Activated CD4-positive, CD25-positive, alpha-beta regulatory T cell treated with anti-CD3 and anti-CD28 coated beads, Interleukin-2, amount 50 U/mL, for 72 hours (primary cell): ENCODE measurements around the gene DUSP2.
A peak's percentile ranks its signal among the peaks of the same experiment; 100 is the strongest.
"Not testable (repeated sequence)": the region's sequence is repeated elsewhere in the genome, so short reads cannot be mapped to it uniquely, and the experiment has no call there.

Experiments used
- DNase-seq: peaks from one replicate; pipeline ENCODE4 v3.0.0; 2021

DUSP2 gene

DNA sequence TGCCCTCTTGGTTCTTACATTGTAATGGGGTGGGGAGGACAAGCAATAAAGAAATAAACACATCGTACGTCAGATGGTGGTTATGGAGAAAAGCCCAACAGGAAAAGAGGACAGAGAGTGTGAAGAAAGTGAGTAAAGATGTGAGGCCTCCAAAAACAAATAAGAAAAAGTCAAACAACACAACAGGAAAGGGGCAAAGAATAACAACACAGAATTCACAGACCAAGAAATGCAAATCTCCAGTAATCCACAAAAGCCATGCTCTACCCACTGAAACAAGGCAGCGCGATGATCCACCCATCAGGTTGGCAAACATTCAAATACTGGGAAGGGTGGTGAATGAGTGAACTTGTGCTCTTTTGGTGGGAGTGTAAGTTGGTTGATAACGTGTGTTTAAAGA lies 16.7 kb upstream of the DUSP2 start:
- DNase-seq, result no peak

DNA sequence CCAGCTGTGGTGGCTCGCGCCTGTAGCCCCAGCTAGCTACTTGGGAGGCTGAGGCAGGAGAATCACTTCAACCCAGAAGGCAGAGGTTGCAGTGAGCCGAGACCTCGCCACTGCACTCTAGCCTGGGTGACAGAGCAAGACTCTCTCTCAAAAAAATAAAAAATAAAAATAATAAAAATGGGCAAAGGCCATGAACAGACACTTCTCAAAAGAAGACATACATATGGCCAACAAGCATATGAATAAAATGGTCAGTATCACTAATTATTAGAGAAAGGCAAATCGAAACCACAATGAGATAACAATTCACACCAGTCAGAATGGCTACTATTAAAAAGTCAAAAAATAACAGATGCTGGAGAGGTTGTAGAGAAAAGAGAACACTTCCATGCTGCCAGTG lies 15.1 kb upstream of the DUSP2 start:
- DNase-seq, result not testable (repeated sequence)

DNA sequence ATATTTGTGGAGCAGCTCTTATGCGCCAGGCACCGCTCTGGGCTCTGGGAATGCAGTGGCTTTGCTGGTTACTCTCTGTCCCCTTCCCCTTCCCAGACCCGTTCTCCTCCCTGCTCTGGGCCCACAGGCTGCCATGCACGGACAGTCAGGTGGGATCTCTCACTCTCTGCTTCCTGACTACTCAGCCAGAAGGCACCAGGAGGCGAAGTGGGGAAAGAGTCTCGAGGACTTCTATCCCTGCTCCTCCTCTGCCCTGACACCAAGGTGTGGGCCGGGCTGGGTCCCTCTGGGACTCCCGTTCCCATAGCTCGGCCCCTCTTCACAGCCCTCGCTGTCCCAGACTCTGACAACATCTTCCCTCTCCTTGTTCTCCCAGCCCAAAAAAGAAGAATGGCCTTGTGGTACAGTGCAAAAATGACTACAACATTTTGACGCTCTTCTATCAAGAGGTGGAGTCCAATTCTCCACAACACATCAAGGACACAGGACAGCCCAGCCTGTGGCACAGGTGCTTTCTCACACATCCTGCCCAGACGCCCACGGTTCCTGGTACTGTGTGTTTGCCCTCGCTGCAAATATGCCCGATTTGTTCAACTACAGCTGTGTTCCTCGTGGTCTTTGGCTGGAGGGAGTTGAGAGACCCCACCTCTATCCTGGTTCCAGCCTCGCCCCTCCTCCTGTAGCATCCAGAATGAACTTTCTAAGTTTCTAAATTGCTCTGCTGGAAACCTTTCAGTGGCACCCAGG lies 14.0 kb upstream of the DUSP2 start:
- no peak for DNase-seq

DNA sequence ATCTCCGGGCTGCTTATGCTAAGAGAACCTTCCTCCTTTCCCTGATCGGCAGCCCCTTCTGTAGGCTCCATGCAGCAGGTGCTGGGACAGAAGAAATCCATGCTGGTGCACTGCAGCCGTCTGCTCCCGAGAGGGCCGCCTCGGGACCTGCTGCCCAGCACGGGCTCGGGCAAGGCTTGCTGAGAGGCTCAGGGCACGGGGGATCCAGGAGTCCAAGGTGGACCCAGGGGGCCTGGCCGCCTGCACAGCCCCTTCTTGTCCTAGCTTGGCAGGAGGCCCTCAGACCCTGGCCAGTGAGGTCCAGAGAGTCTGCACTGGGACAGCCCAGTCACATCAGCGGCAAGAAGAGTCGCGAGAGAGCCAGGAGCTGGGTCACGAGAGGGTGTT lies 13.3 kb upstream of the DUSP2 start:
- DNase-seq, result no peak

DNA sequence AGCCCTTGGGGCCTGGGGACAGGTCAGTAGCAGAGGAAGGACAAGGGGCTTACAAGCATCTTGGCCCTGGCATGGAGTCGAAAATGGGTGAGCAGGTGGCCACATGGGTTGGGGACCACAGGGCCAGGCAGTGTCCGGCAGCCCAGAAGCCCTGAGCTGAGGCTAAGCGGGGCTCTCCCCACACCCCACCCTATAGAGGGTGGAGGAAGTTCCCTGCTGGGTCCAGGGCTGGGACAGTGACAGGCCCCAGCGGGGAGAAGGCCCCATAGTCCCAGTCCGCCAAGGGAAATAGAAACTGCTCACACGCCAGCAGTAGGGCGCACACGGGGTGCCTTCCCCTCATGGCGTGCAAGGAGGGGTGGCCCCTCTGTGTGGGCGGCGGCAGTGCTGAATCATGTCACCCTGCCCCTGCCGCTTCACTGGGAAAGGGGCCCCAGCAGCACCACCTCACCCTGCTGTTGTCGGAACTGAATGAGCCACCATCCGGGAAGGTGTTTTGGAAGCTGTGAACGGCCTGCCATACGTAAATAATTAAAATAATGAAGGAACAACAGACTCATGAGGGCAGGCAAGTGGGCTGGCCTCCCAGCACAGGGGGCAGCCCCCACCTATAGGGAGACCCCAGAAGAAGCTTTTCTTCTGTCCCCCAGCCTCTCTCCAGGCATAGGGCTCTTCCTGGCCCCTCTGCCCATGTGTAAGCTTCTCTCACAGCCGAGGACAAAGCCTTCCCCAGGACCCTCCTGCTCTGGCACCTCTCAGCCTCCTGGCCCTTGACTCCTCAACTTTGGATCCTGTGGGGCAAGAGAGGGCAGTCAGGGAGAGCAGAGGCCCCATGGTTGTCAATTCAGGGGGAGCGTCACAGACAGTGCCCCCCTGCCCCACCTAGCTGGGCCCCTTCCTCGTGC lies 12.7 kb upstream of the DUSP2 start:
- peak; percentile 88 for DNase-seq

DNA sequence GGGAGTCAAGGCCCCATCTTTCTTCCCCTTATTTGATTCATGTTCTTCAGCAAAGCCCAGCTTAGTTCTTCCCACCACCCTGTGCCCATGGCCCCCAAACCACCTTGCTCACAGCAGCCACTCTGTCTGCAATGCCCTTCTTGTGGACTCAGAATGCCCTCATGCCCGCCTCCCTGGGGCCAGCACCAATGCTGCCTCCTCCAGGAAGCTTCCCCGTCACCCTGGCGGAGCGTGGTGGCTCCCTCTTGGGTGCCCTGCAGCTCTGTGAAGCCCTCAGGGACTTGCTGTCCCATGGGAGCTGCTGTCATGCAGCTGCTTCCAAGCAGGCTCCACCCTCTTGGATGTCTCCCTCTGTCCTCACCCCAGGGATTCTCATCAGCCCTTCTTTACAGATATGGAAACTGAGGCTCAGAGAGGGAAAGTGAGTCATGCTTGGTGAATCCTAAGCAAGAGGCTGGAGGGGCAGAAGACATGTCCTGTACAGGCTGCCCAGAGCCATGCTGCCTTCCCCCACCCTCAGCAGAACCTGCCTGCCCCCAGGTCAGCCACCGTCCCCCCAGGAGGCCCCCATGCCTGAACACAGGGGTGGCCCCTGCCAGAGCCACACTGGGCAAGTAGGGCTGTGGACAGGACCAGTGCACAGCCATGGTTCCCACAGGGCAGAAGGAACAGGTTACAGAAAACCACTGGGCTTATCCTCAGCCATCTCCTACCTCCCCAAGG lies 11.8 kb upstream of the DUSP2 start:
- DNase-seq, result no peak

DNA sequence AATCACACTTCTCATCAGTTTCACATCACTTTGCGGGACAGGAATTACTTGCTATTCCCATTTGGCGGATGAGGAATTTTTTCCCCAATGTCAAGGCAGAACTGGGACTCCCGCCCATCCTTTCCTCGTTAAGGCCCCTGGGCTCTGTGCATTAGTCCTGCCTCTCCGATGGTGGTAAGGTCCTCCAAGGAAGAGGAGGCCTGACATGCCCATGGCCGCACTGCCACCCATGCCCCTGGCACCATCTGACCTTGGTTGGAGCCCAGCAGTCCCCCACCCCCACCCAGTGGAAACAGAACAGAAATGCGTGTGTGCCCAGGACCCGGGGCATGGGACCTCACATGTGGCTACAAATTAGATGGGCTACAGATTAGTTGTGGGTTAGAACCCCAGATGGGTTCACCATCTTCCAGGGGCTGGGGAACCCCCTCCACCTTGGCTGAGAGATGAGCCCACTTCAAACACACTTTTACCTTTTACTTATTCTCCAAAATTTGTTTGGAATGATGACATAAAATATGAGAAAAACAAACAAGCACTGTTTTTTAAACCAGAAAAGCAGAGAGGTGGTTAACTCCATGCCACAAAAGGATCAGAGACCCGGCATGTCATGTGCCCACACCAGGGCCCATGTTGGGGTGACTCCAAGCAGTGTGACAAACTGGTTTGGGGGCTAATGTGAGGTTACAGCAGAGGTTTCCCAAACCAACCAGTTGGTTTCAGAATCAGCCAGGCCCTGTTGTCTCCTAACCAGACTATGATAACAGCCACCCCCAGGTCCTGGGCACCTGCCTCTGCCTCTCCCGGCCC lies 11.0 kb upstream of the DUSP2 start:
- DNase-seq, result peak; percentile 53

DNA sequence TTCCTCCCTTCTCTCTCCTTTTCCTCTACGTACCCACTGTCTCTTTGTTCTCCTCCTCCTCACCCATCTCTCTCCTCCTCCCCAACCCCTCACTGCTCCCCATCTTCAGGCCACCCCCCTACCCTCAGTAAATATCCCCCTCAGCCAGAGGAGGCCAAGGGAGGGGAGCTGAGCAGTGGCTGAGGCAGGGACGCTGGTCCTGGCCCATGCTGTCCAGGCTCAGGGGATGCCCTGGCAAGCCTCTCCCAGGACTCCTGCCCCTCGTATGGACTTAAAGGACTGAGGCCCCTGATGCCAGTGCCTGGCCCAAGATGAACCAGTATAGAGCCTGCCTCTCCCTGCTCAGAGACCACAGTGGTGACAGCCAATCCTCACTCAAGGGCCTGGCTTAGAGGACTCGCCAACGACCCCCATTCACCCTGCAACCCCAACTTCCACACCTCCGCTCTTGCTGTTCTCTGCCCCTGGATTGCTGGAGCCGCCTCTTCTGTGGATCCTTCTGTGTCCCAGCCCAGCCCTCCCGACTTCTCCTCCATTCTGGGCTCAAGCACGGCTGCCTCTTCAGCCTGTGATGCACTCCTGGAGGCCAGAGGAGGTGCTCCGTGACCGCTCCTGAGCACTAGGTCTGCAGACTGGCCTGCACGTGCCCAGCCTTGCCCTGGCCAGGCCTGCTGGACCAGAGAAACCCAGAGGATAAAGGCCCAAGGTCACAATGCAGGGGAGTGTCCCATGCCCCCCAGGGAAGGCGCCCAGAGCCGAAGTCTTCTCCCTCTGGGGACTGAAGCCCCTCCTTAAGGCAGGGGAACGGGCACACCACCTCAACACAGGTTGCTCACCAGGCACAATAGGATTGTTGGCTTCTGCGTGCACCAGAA lies 9.5 kb upstream of the DUSP2 start:
- DNase-seq, result no peak

DNA sequence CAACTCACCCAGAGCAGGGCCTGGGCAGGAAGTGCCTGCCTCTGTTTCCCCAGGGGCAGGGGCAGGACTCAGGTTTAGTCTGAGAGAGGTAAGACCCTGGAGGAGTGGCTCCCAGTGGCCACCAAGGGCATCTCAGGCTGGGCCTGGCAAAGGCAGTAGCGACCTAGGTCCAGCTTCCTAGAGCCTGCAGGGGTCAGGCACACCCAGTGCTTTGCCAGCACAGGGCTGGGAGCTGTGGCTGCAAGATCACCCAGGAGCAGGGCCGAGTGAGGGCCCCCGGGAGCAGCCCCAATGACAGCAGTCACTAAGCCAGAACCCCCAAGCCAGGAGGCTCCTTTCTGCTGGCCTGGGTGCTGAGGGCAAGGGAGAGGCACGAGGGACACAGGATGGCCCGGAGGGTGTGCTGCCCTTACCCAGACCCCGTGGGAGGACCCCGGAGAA lies 8.8 kb upstream of the DUSP2 start:
- DNase-seq, result no peak

DNA sequence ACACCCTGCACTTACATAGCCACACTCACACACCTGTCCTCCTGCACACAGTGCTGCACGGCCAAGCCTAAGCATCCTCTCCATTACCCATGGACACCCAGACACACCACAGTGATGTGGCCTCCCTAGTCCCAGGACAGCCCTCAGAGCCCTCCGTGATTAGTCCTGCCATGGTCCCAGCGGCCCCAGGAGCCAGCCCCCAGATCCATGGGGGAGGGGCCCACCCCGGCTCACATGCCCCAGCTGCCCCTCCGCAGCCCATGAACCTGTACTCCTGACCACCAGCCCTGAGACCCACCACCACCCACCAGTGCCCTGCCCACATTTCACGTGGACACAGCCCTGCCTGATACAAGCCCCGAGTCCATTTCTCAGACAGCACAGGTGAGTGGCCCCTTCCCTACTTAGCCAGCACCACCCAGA lies 8.1 kb upstream of the DUSP2 start:
- DNase-seq, result no peak

DNA sequence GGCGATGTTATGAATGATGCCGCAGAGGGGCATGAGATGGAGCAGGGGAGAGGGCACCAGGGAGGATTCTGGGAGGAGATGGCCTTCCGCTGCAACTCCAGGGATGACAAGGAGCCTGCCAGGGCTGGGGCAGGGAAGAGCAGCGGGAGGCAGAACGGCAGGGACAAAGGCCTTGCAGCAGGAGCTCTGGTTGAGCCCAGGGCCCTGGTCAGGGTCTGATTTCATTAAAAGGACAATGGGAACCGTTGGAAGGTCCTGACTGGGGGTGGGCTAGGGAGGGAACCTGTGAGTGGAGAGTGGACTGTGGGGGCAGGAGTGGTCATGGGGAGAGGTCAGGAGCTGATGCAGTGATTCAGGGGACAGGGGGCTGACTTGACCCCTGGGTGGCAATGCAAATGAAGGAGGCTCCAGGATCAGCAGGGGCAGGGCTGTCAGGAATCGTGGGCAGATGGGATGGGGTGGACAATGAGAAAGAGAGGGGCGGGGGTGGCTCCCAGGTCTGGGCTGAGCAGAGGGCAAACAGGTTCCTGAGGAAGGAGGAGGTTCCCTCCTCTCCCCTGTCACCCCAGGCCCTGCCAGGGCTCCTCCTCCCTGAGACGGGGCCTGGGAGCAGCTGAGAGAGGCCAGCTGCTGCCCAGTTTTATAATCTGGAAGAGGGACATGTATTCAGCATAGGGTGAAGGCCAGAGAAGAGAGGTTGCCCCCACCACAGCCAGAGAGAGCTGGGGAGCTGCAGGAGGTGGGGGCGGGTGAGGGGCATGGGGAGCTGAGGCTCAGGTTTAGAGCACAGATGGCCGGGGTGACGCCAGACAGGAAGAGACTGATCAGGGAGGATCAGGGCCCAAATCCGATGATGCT lies 7.3 kb upstream of the DUSP2 start:
- no peak for DNase-seq

DNA sequence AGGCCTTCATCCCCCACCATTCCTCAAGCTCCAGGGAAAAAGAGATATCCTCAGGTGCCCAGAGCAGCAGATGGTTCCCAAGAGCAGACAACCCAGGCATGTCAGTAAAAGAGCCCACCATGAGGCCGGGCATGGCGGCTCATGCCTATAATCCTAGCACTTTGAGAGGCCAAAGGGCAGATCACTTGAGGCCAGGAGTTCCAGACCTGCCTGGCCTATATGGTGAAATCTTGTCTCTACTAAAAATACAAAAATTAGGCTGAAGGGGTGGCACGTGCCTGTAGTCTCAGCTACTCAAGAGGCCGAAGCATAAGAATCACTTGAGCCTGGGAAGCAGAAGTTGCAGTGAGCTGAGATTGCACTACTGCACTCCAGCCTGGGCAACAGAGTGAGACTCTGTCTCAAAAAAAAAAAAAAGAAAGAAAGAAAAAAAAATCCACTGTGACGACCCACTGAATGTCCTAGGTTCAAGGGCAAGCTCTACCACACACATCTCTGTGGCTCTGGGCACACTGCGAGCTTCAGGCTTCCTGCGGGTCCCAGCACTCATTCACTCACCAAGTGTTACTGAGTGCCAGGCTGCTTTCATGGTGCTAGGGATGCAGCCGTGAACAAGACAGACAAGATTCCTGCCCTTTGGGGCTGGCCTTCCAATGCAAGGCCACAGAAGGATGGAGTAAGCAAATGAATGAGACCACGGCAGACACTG lies 6.5 kb upstream of the DUSP2 start:
- no peak for DNase-seq

DNA sequence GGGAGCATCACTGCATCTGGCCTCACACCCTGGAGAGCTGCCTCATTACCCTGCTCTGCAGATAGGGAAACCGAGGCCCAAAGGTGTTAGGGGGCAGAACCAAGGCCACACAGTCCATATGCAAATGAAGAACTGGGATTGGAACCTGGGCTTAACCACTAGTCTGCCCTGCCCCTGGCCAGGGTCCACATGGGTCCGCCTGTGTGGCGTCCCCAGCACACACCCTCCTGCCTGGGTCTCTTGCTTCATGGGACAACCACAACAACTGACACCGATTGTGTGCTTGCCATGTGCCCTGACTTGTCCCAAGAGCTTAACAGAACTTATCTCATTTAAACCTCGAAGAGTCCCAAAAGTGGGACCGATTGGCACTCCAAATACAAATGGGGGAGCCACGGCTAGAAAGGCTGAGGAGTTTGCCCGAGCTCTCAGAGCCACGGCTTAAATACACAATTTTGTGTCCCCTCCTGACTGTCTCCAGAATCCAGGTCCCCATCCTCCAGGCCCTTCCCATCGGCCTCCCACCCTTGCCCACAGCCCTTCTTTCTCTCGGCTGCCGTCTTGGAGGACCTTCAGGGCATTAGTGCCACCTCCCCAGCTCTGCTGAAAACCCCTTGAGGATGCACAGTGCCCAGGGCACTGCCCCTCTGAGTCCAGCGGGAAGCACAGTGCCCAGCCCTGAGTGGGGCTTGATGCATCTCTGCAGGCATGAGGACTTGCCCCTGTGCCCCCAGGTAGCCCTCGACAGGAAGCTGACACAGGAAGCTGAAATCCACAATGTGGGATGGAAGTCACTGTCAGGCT lies 5.8 kb upstream of the DUSP2 start:
- DNase-seq, result no peak

DNA sequence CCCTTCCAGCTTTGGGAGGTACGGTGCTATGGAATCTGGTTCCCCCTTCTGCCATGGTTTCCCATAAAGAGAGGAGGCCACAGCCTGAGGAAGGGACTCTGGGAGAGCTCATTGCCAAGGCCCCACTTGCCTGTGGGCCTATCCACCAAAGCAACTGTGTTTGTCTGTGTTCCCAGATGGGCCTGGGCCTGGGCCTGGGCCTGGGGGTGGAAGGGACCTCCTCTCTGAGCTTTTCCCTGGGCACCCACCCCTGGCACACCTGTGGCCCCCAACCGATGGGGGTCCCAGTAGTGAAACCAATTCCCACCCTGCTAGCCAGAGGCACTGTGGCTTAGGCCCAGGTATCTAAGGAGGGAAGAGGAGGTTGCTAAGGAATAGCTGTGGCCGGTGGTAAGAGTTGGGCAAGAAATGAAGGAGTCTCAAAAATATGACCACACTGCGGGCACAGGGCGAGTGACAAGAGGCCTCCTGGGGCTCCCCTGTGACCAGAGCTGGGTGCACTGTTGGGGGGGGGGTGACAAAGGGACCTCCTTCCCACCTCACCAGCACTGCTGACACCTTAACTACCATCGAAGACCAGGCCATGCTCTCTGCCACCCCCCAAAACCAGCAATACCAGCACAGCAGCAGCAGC lies 4.9 kb upstream of the DUSP2 start:
- no peak for DNase-seq

DNA sequence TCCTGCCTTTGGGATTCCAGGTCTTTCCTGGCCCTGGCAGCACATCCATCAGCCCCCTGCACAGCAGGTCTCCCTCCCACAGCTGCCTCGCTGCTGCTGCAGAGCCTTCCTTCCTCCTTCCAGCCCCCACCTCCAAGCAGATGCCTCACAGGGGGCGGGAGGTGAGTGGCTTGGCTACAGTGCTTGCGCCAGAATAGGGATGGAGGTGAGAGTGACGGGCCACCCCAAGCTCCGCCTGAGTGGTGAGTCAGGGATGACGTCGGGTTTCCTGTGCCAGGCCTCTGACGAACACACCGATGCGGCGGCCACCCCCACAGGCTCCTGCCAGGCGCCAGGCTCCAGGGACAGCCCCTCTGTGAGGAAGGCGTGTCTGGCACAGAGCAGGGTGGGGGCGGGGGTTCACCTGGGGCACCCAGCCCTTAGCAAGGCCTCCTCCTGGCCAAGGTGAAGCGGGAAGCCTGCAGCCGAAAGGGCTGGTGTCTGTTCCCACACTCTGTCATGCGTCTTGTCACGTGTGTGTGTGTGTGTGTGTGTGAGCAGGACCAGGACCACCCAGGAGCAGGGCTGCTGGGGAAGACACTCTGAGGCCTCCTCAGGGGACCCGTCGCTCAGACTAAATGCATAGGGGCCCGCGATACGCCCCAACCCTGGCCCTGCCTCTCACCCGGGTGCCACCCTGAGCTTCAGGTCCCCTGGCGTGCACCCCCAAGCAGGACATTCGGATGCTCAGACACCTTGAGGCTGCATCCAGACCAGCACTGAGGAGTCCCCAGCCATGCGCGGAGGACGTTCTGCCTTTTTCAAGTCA lies 3.4 kb upstream of the DUSP2 start:
- DNase-seq, result peak; percentile 91

DNA sequence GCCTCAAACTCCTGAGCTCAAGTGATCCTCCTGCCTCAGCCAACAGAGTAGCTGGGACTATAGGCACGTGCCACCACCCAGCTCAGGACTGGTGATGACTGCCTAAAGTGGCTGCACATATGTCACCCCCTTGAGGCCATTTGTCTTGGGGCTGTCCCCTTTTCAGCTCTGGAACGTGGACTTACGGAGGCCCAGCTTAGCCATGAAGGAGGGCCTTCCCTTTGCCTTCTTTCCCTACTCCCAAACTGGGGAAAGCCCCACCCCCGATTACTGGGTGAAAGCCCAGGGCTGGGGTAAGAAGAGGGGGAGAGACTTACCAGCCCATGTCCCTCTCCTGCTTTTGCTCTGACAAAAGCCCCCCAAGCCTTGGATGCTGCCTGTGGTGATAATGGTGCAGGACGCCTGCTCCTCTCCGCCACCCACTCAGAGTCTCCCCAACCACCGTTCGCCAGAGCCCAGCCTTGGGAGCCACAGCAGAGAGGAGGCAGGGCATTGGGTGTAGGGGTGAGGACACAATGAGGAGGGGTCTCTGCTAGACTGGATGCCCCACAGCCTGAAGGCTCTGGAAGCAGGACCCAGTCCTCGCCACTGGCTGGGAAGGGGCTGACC lies 2.5 kb upstream of the DUSP2 start:
- no peak for DNase-seq
